Testis (tissue), 3 donors: ENCODE measurements around the gene ZBED2. TPM values are rescaled to one million over a fixed set of nuclear protein-coding genes. Genes with fewer than 3 reads are reported as not detected.
"Not testable (repeated sequence)": the region's sequence is repeated elsewhere in the genome, so short reads cannot be mapped to it uniquely, and the experiment has no call there.

Source experiments
- DNase-seq: peaks from one replicate; pipeline ENCODE4 v3.0.0-alpha.2; 2019
- H3K27ac ChIP-seq, 2 donors: fragments of 200-600 bp; sonication (generic); one replicate each; pipeline ENCODE4 v1.5.1; 2019
- H3K27me3 ChIP-seq: fragments of 200-600 bp; sonication (generic); one replicate; pipeline ENCODE4 v1.5.1; 2019
- H3K36me3 ChIP-seq: fragments of 200-600 bp; sonication (generic); one replicate; pipeline ENCODE4 v1.5.1; 2017; ENCODE audit warnings: low read depth; ENCODE audit errors: missing control alignments
- H3K4me1 ChIP-seq: fragments of 200-600 bp; sonication (generic); one replicate; pipeline ENCODE4 v1.5.1; 2019
- H3K4me3 ChIP-seq, 2 donors: fragments of 200-600 bp; sonication (generic); one replicate each; pipeline ENCODE4 v1.5.1; 2017 to 2019
- H3K9me3 ChIP-seq: fragments of 200-600 bp; sonication (generic); one replicate; pipeline ENCODE4 v1.5.1; 2017
- CTCF ChIP-seq, 3 experiments: fragments of 450-650 bp in 2 of 3; fragments of 200-600 bp in 1 of 3; sonication (generic) in 1 of 3; IDR thresholded peaks; one replicate each; pipeline ENCODE4 v1.5.1; 2016 to 2019; ENCODE audit warnings: antibody characterized with exemption in 3 of 3, mild to moderate bottlenecking in 2 of 3, moderate library complexity in 1 of 3
- POLR2A ChIP-seq: fragments of 450-650 bp; IDR thresholded peaks from one replicate; pipeline ENCODE4 v1.6.1; 2017; ENCODE audit warnings: antibody characterized with exemption, mild to moderate bottlenecking, moderate library complexity
- WGBS, 2 donors: methylation state at CpG; one replicate each; pipeline ENCODE4 v1.1.5; 2018; 5-methylcytosine and 5-hydroxymethylcytosine counted together
- intact Hi-C: fragments of 100-400 bp; cut with DNase I; formaldehyde crosslinking; loops from one replicate; pipeline ENCODE4 v1.15.1; 2023; ENCODE audit warnings: low total_unique reads
- polyA plus RNA-seq: library from polyadenylated mRNA; stranded (reverse); fragments of 350-450 nt; fragmentation: Illumina TruSeq; extraction: RNeasy Lipid Tissue Mini Kit (QIAGEN cat#74804); gene quantifications from one replicate; pipeline ENCODE4 v1.2.3, GENCODE V29; 2014; ENCODE audit warnings: low read depth, low replicate concordance; ENCODE audit not compliant: insufficient read depth
- total RNA-seq, 2 donors: library from RNA; depleted of rRNA; stranded (reverse); fragments of >200 nt; gene quantifications; one replicate each; pipeline ENCODE4 v1.2.3, GENCODE V29; 2016

The ZBED2 gene
- total and polyA plus RNA-seq, 3 donors from 2014 or later = 2.0 TPM; not detected in 2

DNA sequence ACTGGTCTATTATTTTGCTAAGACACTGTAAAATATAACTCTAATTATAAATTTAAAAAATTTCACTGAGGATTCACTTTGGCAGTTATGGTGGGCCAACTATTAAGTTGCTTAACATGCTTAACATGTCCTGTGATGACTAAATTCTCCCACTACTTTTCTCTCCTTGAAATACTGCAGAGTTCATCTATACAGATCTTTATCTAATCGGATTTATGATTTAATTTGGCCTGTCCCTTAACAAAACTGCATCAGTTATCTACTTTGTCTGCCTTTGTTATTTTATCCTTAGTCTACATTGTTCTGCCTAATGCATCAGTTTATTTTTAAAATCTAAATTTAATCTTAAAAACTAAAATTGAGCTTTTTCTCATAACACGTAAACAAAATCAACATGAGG, 26.8 kb downstream of the ZBED2 start:
- no peak overlapping the region for H3K4me3 ChIP-seq
- WGBS, 2 donors = 84 to 86% methylated on average over 2 of the region's 2 CpGs
- no peaks in the 10 kb centered on the region for H3K9me3 ChIP-seq
- no peak overlapping the region for H3K27ac ChIP-seq
- intact Hi-C loops = no loop called here
- no peak for TF ChIP-seq CTCF (IDR thresholded peaks at IDR 0.05)
- no peak for TF ChIP-seq POLR2A
- no peak for DNase-seq
- H3K4me1 ChIP-seq = no peaks in the 10 kb centered on the region
- H3K27me3 ChIP-seq = no peaks in the 10 kb centered on the region
- no peaks in the 10 kb centered on the region for H3K36me3 ChIP-seq

DNA sequence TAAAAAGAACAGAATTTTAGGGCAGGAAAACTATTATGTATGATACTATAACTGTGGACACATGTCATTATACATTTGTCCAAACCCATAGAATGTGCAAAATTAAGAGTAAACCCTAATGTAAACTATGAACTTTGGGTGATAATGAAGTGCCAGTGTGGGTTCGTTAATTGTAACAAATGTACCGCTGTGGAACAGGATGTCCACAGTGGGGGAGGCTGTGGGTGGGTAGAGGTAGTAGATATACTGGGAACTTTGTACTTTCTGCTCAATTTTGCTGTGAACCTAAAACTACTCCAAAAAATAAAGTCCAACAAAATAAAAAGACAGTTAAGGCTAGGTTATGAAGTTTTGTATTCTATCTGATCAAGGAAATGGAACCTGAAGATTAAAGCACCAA, 28.3 kb downstream of the ZBED2 start:
- Histone ChIP-seq H3K9me3 (no peaks in the 10 kb centered on the region), H3K27me3 (no peaks in the 10 kb centered on the region), H3K4me1 (no peaks in the 10 kb centered on the region), H3K36me3 (no peaks in the 10 kb centered on the region), H3K4me3 (no peak overlapping the region), H3K27ac (no peak overlapping the region)
- intact Hi-C loops = no loop called here
- TF ChIP-seq CTCF (IDR thresholded peaks at IDR 0.05) = no peak
- TF ChIP-seq POLR2A = no peak
- DNase-seq = peak; percentile 14
- 19 to 32% methylated on average over 2 of the region's 2 CpGs for WGBS, 2 donors

DNA sequence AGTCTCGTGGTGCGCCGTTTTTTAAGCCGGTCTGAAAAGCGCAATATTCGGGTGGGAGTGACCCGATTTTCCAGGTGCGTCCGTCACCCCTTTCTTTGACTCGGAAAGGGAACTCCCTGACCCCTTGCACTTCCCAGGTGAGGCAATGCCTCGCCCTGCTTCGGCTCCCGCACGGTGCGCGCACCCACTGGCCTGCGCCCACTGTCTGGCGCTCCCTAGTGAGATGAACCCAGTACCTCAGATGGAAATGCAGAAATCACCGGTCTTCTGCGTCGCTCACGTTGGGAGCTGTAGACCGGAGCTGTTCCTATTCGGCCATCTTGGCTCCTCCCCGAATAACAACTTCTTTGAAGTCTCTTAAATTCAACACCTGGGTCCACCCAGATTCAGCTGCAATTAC, 33.2 kb downstream of the ZBED2 start:
- H3K4me1 ChIP-seq, H3K9me3 ChIP-seq, intact Hi-C loops, H3K36me3 ChIP-seq, H3K27ac ChIP-seq, H3K4me3 ChIP-seq, H3K27me3 ChIP-seq, DNase-seq: not testable (repeated sequence)
- WGBS, 2 donors = 91 to 98% methylated on average over 14 to 20 of the region's 25 CpGs

DNA sequence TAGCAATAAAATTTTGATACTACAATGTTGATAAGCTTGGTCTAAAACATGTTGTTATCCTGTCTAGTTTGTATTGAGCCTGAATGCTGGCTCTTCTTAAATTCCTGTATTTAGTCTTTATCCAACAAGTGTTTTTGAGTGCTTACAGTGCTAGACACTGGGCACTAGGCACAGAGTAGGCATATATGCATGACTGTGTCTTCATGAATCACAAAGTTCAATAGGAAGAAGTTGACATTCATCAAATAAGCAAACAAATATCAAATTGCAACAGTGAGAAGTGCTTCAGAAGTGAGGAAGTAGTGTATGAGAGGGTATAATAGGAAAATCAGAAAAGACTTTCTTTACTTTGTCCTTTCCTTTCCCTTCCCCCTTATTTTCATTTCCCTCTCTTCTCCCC, 46.4 kb downstream of the ZBED2 start:
- H3K27me3 ChIP-seq = no peaks in the 10 kb centered on the region
- H3K36me3 ChIP-seq = no peaks in the 10 kb centered on the region
- no peak for TF ChIP-seq CTCF (IDR thresholded peaks at IDR 0.05)
- H3K4me1 ChIP-seq = no peaks in the 10 kb centered on the region
- no peak overlapping the region for H3K4me3 ChIP-seq
- no peak for DNase-seq
- intact Hi-C loops = no loop called here
- H3K9me3 ChIP-seq = no peaks in the 10 kb centered on the region
- no peak overlapping the region for H3K27ac ChIP-seq

DNA sequence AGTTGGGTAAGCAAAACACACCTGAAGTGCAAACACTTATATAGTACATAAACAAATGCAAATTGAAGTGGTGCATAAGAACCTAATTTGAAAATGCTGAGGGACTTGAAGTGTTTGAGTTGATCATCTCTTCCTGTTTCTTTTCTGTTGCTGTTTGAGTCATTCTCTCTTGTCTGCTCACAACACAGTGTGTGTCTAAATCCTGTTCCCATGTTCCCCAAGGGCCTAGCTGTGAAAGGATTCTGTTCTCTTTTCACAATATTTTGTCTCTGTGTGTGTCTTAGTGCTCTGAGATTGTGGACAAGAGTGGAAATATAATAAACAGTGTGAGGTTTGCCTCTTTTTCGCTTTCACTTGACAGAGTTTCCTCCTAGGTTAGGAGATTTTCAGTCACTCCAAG, 47.1 kb downstream of the ZBED2 start:
- Histone ChIP-seq H3K27ac (no peak overlapping the region), H3K27me3 (no peaks in the 10 kb centered on the region), H3K9me3 (no peaks in the 10 kb centered on the region), H3K4me3 (no peak overlapping the region), H3K36me3 (no peaks in the 10 kb centered on the region), H3K4me1 (no peaks in the 10 kb centered on the region)
- no peak for DNase-seq
- WGBS, 2 donors = 89 to 100% methylated on average over 1 of the region's 1 CpG
- intact Hi-C loops = no loop called here
- TF ChIP-seq CTCF (IDR thresholded peaks at IDR 0.05) = no peak
